Endothelial cell (in vitro differentiated cells): ENCODE results near the gene PYDC1. TPM values are rescaled to one million over a fixed set of nuclear protein-coding genes. Genes with fewer than 3 reads are reported as not detected.
"Not testable (repeated sequence)": the region's sequence is repeated elsewhere in the genome, so short reads cannot be mapped to it uniquely, and the experiment has no call there.

Experiments used
- DNase-seq: peaks from one replicate; pipeline ENCODE4 v3.0.0; 2021; ENCODE audit warnings: low spot score
- H3K27ac Mint-ChIP-seq: one replicate; pipeline ENCODE4 v1.8.0; 2021; ENCODE audit warnings: mixed read lengths, inconsistent platforms; ENCODE audit not compliant: unreplicated experiment
- H3K27me3 Mint-ChIP-seq: one replicate; pipeline ENCODE4 v1.8.0; 2021; ENCODE audit warnings: mild to moderate bottlenecking, moderate library complexity, mixed read lengths, inconsistent platforms; ENCODE audit not compliant: unreplicated experiment
- H3K36me3 Mint-ChIP-seq: one replicate; pipeline ENCODE4 v1.8.0; 2021; ENCODE audit warnings: mild to moderate bottlenecking, low read depth, mixed read lengths, inconsistent platforms; ENCODE audit not compliant: unreplicated experiment
- H3K4me1 Mint-ChIP-seq: one replicate; pipeline ENCODE4 v1.8.0; 2021; ENCODE audit warnings: mild to moderate bottlenecking, mixed read lengths, inconsistent platforms; ENCODE audit not compliant: unreplicated experiment
- H3K4me3 Mint-ChIP-seq: one replicate; pipeline ENCODE4 v1.8.0; 2021; ENCODE audit warnings: mild to moderate bottlenecking, mixed read lengths, inconsistent platforms; ENCODE audit not compliant: unreplicated experiment
- H3K9me3 Mint-ChIP-seq: one replicate; pipeline ENCODE4 v1.8.0; 2021; ENCODE audit warnings: mixed read lengths, inconsistent platforms; ENCODE audit not compliant: unreplicated experiment
- CTCF ChIP-seq: fragments of 200-600 bp; sonication (generic); IDR thresholded peaks from one replicate; pipeline ENCODE4 v1.5.0; 2021; ENCODE audit warnings: antibody characterized with exemption; ENCODE audit not compliant: unreplicated experiment
- total RNA-seq: library from RNA; stranded (reverse); fragmentation: NEBNext Ultra II Directional; extraction: Animal tissue kit (Norgen Biotek cat#: 25700); gene quantifications from one replicate; pipeline ENCODE4 v1.2.1, GENCODE V29; 2021; ENCODE audit not compliant: unreplicated experiment

Gene PYDC1
- total RNA-seq, 1 donor from 2014 or later, result not detected

- Mint-ChIP-seq H3K4me1 (peaks cover 5% of the 10 kb centered on the region), H3K27ac (no peak overlapping the region), H3K27me3 (peaks cover 3% of the 10 kb centered on the region), H3K36me3 (no peaks in the 10 kb centered on the region), H3K4me3 (no peak overlapping the region), H3K9me3 (no peaks in the 10 kb centered on the region)
- no peak for DNase-seq
- TF ChIP-seq CTCF, result no peak
These were observed 31.4 kb upstream of the PYDC1 start for GRCh38 chr16:31248344-31248743.

- no peaks in the 10 kb centered on the region for H3K27me3 Mint-ChIP-seq
- H3K9me3 Mint-ChIP-seq, result no peaks in the 10 kb centered on the region
- no peak for TF ChIP-seq CTCF
- H3K36me3 Mint-ChIP-seq, result no peaks in the 10 kb centered on the region
- peaks cover 14% of the 10 kb centered on the region for H3K4me1 Mint-ChIP-seq
- H3K27ac Mint-ChIP-seq, result no peak overlapping the region
- H3K4me3 Mint-ChIP-seq, result no peak overlapping the region
- no peak for DNase-seq
These were observed 29.4 kb upstream of the PYDC1 start for GRCh38 chr16:31246296-31246695.

GRCh38 chr16:31245598-31245997 is 28.7 kb upstream of the PYDC1 start:
- H3K36me3 Mint-ChIP-seq, DNase-seq, H3K9me3 Mint-ChIP-seq, H3K27me3 Mint-ChIP-seq, H3K4me3 Mint-ChIP-seq, H3K27ac Mint-ChIP-seq: not testable (repeated sequence)
- H3K4me1 Mint-ChIP-seq, result peaks cover 14% of the 10 kb centered on the region

GRCh38 chr16:31243734-31244670 is 27.1 kb upstream of the PYDC1 start:
- TF ChIP-seq CTCF, result no peak
- Mint-ChIP-seq H3K4me3 (no peak overlapping the region), H3K27me3 (no peaks in the 10 kb centered on the region), H3K36me3 (no peaks in the 10 kb centered on the region), H3K9me3 (no peaks in the 10 kb centered on the region), H3K4me1 (peaks cover 14% of the 10 kb centered on the region), H3K27ac (no peak overlapping the region)
- no peak for DNase-seq

GRCh38 chr16:31242206-31242605 is 25.3 kb upstream of the PYDC1 start:
- Mint-ChIP-seq H3K9me3 (no peaks in the 10 kb centered on the region), H3K4me1 (peaks cover 14% of the 10 kb centered on the region), H3K27ac (no peak overlapping the region), H3K4me3 (no peak overlapping the region), H3K27me3 (no peaks in the 10 kb centered on the region), H3K36me3 (no peaks in the 10 kb centered on the region)
- DNase-seq, result no peak
- no peak for TF ChIP-seq CTCF
